Naive B cell (primary cell): ENCODE data around the gene ETNK2. TPM values are rescaled to one million over a fixed set of nuclear protein-coding genes. Genes with fewer than 3 reads are reported as not detected.

Experiments used
- ATAC-seq, 2 donors: fragments of 150-1000 bp; cut with Tn5 transposase; 2 replicates each; pipeline ENCODE4 v1.10.0; 2021; ENCODE audit warnings: low read depth in 2 of 2, mild to moderate bottlenecking in 2 of 2, moderate library complexity in 2 of 2
- DNase-seq: peaks from one replicate; pipeline ENCODE4 v3.0.0; 2022
- H3K27ac Mint-ChIP-seq, 6 donors: one replicate each; pipeline ENCODE4 v1.8.0; 2020 to 2022; ENCODE audit warnings: mild to moderate bottlenecking in 6 of 6, mixed read lengths in 6 of 6, moderate library complexity in 5 of 6, inconsistent platforms in 2 of 6
- H3K27me3 Mint-ChIP-seq, 3 donors: one replicate each; pipeline ENCODE4 v1.8.0; 2021 to 2022; ENCODE audit warnings: mixed read lengths in 3 of 3, mild to moderate bottlenecking in 1 of 3
- H3K36me3 Mint-ChIP-seq, 2 donors: one replicate each; pipeline ENCODE4 v1.8.0; 2020 to 2022; ENCODE audit warnings: mixed read lengths in 2 of 2, inconsistent platforms in 1 of 2, mild to moderate bottlenecking in 1 of 2
- H3K4me1 Mint-ChIP-seq, 3 donors: one replicate each; pipeline ENCODE4 v1.8.0; 2020 to 2022; ENCODE audit warnings: mixed read lengths in 3 of 3, inconsistent platforms in 1 of 3, mild to moderate bottlenecking in 1 of 3, moderate library complexity in 1 of 3
- H3K4me3 Mint-ChIP-seq, 8 donors: one replicate each; pipeline ENCODE4 v1.8.0; 2020 to 2022; ENCODE audit warnings: mild to moderate bottlenecking in 8 of 8, mixed read lengths in 8 of 8, moderate library complexity in 8 of 8, inconsistent platforms in 2 of 8
- H3K9me3 Mint-ChIP-seq, 7 donors: one replicate each; pipeline ENCODE4 v1.8.0; 2020 to 2022; ENCODE audit warnings: mixed read lengths in 7 of 7, mild to moderate bottlenecking in 5 of 7, inconsistent platforms in 2 of 7, moderate library complexity in 1 of 7
- polyA plus RNA-seq, 6 donors: library from polyadenylated mRNA; unstranded; fragments of 300-500 nt; fragmentation: Illumina TruSeq; gene quantifications; one replicate each; pipeline ENCODE4 v1.2.3, GENCODE V29; 2021; ENCODE audit warnings: low read depth in 6 of 6

The ETNK2 gene
- polyA plus RNA-seq, 6 donors from 2014 or later = 0.18 to 0.99 (median 0.35) TPM; not detected in 2

DNA sequence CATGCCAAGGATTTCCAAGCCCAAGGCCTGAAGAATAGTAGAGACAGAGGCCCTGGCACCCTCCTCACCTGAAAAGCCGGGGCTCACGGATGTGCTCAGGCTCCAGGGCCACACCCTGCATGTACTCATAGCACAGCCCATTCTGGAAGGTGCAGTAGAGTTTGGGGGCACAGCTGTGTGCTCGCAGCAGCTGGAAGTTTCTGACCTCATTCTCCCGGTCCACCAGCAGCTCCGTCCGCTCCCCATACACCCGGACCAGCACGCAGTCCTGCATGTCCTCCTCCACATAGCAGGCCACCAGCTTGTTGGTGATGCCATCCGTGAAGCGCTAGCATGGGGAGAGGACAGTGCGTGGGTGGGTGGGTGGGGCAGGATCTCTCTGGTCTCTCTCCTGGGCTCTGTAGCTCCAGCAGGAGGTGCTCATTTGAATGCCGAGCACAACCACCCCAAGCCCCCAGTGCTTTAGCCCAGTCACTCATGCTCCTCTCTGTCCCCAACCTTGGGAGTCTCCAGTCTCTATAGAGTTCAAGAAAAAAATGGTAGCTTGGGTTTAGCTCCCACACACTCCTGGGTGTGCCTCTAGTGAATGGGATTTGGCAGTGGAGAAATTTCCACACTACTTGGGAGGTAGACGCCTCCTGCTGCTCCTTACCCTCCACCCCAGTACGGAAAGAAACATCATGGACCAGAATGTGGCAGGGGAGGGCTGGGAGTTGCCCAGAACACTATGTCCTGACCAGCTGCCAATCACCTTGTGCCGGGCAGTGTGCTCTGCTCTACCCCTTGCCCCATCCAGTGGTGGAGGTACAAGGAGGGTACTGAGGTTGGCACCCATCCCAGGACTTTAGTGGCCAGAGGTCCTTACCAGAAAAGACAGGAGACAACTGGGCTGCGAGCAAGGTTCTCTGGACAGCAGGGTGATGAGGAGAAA, 1.9 kb downstream of the ETNK2 start:
- DNase-seq (no peak), ATAC-seq (no peak)
- Mint-ChIP-seq H3K27me3 (peaks cover 14 to 43% (median 18%) of the 10 kb centered on the region in 3 donors), H3K4me1 (peaks cover 0 to 9% (median 3%) of the 10 kb centered on the region in 3 donors), H3K9me3 (no peaks in the 10 kb centered on the region), H3K36me3 (no peaks in the 10 kb centered on the region), H3K4me3 (peak overlapping the region; percentile 64 to 85 (median 77)), H3K27ac (peak overlapping the region in 1 of 6 donors; percentile 30)

DNA sequence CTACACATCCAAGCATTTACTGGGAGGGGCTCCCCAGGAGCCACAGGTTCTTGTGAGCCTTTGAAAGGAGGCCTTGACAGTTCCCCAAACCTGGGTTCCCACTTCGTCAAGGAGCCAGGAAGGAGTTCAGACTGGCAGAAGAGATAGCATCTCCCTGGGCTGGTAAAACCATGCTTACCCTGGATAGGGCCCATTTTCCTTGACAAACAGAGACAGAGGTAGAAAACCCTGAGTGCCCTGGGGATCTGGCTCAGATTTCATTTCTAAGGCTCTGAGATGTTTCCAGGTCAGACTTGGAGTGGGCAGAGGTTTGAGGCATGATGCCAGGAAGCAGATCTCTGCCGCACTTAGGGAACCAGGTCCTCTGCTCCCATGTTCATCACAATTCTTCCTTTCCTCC, 2.7 kb downstream of the ETNK2 start:
- peaks cover 12 to 35% (median 18%) of the 10 kb centered on the region in 3 donors for H3K27me3 Mint-ChIP-seq
- peaks cover 0 to 9% (median 3%) of the 10 kb centered on the region in 3 donors for H3K4me1 Mint-ChIP-seq
- H3K27ac Mint-ChIP-seq = no peak overlapping the region
- H3K36me3 Mint-ChIP-seq = no peaks in the 10 kb centered on the region
- DNase-seq (no peak), ATAC-seq (no peak)
- no peaks in the 10 kb centered on the region for H3K9me3 Mint-ChIP-seq
- peak overlapping the region in 5 of 8 donors; percentile 22 to 82 (median 36) for H3K4me3 Mint-ChIP-seq

DNA sequence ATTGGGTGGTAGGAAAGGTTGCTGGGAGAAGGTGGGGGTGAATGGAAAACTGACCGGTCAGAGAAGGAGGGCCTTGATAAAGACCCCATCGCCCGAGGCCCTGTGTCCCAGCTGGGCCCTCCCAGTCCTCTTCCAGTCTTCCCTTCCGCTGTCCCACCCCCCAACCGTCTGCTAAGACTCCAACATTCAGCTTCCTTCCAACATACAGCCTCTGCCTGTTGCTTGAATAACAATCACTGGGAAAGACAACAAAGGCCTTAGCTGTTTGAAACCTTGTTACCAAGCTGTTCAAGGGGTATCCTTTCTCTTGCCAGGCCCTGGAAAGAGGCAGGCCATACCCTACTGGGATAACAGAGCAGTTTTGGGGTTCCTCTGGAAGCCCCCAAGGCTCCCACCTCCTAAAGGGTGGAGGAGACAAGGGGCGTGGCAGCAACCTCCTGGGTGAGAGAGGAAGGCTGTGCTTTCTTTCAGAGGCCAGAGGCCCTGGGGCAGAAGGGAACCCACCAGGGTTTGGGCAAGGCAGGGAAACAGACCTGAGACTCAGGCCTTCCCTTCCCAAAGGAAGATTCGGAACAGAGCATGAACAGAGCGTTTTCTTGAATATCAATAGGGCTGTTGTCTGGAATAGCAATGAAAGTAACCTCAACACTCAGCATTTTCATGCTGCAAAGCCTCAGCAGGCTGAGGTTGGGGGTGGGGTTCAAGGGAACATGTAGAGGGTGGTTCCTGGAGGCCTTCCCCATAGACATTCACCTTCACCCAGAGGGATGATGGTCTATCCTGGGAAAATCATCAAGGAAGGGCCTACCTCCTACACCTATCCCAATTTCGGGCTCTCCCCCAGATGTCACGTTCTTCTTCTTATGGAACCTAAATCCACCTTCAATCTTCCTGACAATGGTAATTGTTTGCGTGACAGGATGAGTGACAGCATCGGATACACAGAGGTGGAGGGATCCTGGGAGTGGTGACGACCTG, 4.1 kb downstream of the ETNK2 start:
- peaks cover 0 to 6% (median 0%) of the 10 kb centered on the region in 3 donors for H3K4me1 Mint-ChIP-seq
- DNase-seq = no peak
- H3K27me3 Mint-ChIP-seq = peaks cover 3 to 25% (median 13%) of the 10 kb centered on the region in 3 donors
- H3K4me3 Mint-ChIP-seq = peak overlapping the region in 1 of 8 donors; percentile 6
- H3K36me3 Mint-ChIP-seq = no peaks in the 10 kb centered on the region
- H3K9me3 Mint-ChIP-seq = no peaks in the 10 kb centered on the region
- ATAC-seq = no peak
- peak overlapping the region in 2 of 6 donors; percentile 60 to 65 for H3K27ac Mint-ChIP-seq

DNA sequence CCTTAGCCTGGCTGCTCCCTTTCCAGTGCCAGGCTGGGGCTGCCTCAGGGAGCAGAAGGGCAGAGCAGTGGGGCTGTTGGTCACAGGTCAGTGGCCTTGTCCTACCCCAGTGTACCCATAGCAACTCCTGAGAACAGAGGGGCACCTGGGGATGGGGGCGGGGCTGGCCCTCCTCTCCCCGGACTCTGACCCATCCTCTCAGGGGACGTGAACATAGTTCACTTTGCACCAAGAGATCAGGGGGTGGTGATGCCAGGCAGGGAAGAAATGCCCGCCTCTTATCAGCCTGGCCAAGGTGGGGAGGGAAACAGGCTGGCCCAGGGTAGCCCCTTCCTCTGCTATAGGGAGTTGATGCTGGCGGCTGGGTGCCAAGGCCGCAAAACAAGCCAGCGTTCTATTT, 4.9 kb downstream of the ETNK2 start:
- H3K36me3 Mint-ChIP-seq = no peaks in the 10 kb centered on the region
- H3K4me3 Mint-ChIP-seq = no peak overlapping the region
- peaks cover 0 to 1% (median 0%) of the 10 kb centered on the region in 3 donors for H3K4me1 Mint-ChIP-seq
- H3K27me3 Mint-ChIP-seq = peaks cover 3 to 19% (median 18%) of the 10 kb centered on the region in 3 donors
- H3K27ac Mint-ChIP-seq = no peak overlapping the region
- no peaks in the 10 kb centered on the region for H3K9me3 Mint-ChIP-seq
- ATAC-seq (no peak), DNase-seq (no peak)

DNA sequence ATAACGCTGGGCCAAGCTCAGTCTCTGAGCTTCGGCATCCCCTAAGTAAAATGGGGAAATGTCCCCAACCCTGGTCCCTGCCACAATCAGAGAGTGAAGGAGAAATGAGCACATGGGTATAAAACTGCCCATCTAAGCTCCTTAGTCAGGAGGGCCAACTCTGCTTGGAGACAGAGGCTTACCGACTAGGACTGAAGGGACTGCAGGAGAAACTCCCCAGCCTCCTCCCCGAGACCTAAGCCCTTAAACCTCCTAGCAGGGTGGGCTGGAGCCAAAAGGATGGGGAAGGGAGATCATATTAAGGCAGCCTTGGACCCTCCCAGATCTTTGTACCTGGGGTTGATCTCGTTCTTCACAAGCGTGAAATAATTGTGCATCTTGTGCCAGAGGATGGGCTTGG, 5.5 kb downstream of the ETNK2 start:
- H3K4me3 Mint-ChIP-seq = no peak overlapping the region
- no peak for ATAC-seq
- H3K9me3 Mint-ChIP-seq = no peaks in the 10 kb centered on the region

DNA sequence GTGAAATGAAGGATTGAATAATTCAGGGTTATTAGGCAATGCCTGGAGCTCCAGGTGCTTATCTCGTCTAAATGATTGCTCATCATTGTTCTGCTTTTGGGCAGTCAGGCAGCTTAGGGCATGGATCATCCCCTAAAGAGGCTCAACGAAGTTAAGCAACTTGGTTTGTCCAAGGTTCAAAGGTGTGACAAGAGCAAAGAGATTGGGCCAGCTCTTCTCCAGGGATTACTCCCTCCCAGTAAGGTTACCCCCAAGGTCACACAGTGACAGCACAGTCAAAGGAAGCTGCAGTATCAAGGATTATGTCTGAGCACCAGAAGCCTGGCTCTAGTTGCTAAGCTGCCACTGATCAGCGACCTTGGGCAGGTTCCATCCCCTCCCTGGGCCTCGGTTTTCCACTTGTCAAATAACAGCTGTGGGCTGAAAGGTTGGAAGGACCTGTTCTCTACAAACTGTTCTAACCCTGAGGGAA, 6.8 kb downstream of the ETNK2 start:
- Mint-ChIP-seq H3K4me3 (no peak overlapping the region), H3K27me3 (peaks cover 1 to 26% (median 16%) of the 10 kb centered on the region in 3 donors), H3K4me1 (no peaks in the 10 kb centered on the region), H3K27ac (no peak overlapping the region), H3K36me3 (no peaks in the 10 kb centered on the region), H3K9me3 (no peaks in the 10 kb centered on the region)
- no peak for DNase-seq
- ATAC-seq = no peak

More for the DNA sequence above, 5.5 kb downstream of the ETNK2 start:
- H3K36me3 Mint-ChIP-seq = no peaks in the 10 kb centered on the region
- no peak for DNase-seq
- no peak overlapping the region for H3K27ac Mint-ChIP-seq
- peaks cover 3 to 24% (median 23%) of the 10 kb centered on the region in 3 donors for H3K27me3 Mint-ChIP-seq
- peaks cover 0 to 1% (median 0%) of the 10 kb centered on the region in 3 donors for H3K4me1 Mint-ChIP-seq

DNA sequence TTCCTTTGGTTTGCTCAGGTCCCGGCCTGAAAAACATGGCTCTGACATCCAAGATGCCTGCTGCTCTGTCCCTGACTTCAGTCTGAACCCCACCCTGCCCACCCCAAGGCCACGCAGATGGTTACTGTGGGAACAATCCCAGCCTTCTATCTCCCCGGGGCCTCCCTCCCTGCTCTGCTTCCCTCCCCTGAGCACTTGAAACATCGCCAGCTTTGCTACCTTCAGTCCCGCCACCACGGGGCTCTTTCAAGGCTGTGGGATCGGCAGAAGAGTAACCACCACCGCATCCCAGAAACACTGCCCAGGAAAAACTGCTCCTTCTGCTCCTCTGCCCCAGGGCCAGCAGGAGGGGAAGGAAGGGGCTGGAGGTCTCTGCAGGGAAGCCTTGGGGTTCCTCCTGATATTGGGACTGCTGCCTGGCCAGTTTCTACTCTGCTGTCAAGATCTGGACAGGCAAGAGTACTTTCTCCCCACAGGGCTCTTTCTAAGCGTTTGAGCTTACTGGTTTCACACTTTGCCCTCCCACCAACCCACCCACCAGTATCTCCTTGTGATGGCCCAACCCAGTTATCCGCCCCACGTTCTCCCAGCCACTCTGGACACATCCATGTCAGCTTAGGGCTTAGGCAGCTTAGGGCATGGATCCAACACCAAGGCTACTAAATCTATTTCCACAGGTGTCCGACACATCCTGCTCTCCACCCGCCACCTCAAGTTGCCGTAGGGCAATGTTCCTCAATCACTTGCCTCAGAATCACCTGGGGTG, 8.4 kb downstream of the ETNK2 start:
- Mint-ChIP-seq H3K4me1 (no peaks in the 10 kb centered on the region), H3K36me3 (no peaks in the 10 kb centered on the region), H3K9me3 (no peaks in the 10 kb centered on the region), H3K4me3 (no peak overlapping the region), H3K27ac (no peak overlapping the region), H3K27me3 (peaks cover 0 to 33% (median 14%) of the 10 kb centered on the region in 3 donors)
- ATAC-seq (no peak), DNase-seq (no peak)

DNA sequence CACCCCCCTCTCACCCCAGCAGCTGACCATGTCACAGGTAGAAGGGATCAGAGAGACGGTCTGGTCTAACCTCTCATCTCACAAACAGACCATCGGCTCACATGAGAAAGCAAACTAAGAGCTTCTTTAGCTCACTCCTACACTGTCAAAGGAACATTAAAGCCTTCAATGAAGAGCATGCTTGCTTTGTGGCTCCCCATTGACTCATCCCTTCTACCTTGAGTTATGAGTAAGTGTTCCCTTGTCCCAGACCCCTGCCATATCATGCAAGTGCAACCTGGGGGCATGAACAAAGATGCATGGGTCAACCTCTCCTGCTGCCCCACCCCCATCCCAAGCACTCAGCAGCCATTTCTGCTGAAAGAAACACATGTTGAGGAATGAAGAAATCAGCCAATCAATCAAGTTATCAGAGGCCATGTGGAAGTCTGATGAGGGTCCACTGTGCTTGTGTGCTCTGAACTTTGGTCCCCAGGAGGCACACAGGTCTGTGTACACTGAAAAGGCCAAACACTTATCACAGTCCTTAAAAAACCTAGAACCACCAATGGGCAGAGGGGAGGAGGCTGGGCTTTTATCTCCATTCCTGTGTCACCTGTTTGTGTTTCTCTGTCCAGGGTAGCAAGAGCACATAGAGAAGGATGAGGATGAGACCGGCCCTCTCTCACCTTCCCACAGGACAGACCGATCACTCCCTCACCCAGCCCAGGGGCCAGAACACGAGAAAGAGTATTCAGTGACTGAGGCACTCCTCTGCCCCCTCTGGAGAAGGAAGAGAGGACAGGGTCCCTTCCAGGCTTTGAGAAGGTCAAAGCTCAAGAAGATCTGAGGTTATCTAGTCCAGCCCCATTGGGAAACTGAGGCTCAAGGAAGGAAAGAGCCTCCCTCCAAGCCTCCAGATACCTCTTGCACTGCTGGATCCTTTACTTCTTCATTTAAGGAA, 9.5 kb downstream of the ETNK2 start:
- ATAC-seq = no peak
- Mint-ChIP-seq H3K4me1 (no peaks in the 10 kb centered on the region), H3K4me3 (no peak overlapping the region), H3K27ac (no peak overlapping the region), H3K36me3 (no peaks in the 10 kb centered on the region), H3K27me3 (peaks cover 0 to 34% (median 14%) of the 10 kb centered on the region in 3 donors), H3K9me3 (no peaks in the 10 kb centered on the region)
- no peak for DNase-seq

DNA sequence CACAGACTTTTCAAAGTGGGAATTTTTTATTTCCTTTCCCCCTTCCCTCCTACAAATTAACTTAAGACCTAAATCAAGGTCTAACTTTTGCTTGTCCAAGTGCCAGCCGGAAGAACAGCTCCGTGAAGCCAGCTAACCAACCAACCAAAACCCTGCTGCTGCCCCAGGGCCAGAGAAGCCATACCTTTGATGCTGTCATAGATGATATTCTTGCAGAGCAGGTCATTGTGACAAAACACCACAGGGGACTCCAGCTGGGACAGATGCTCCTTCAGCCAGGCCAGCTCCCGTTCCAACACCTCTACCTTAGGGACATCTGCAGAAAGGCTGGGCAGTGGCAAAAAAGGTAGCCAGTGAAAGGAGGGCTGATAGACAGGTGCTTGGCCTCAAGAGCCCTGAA, 10.7 kb downstream of the ETNK2 start:
- H3K9me3 Mint-ChIP-seq = no peaks in the 10 kb centered on the region
- H3K4me3 Mint-ChIP-seq = no peak overlapping the region
- H3K27ac Mint-ChIP-seq = no peak overlapping the region
- no peaks in the 10 kb centered on the region for H3K36me3 Mint-ChIP-seq
- no peaks in the 10 kb centered on the region for H3K4me1 Mint-ChIP-seq
- peaks cover 0 to 34% (median 14%) of the 10 kb centered on the region in 3 donors for H3K27me3 Mint-ChIP-seq
- no peak for ATAC-seq
- DNase-seq = no peak

DNA sequence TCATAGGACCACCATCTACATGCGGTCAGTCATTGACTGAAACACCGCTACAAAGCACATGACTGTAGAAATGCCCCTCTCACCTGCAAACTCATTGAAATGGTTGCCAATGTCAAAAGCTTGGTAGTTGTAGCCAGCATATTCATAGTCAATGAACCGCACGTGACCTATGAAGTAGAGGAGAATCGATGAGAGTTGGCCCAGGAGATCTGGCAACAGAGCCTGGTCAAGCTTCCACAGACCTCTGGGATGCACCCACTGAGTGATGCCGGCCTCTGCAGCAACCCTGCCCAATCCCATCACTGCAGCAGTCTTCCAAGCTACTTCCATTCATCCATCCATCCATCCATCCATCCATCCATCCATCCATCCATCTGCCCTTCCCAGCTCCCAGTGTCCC, 11.9 kb downstream of the ETNK2 start:
- ATAC-seq = no peak
- Mint-ChIP-seq H3K36me3 (no peaks in the 10 kb centered on the region), H3K4me3 (no peak overlapping the region), H3K9me3 (no peaks in the 10 kb centered on the region), H3K4me1 (no peaks in the 10 kb centered on the region), H3K27ac (no peak overlapping the region), H3K27me3 (peaks cover 0 to 38% (median 7%) of the 10 kb centered on the region in 3 donors)
- DNase-seq = no peak

DNA sequence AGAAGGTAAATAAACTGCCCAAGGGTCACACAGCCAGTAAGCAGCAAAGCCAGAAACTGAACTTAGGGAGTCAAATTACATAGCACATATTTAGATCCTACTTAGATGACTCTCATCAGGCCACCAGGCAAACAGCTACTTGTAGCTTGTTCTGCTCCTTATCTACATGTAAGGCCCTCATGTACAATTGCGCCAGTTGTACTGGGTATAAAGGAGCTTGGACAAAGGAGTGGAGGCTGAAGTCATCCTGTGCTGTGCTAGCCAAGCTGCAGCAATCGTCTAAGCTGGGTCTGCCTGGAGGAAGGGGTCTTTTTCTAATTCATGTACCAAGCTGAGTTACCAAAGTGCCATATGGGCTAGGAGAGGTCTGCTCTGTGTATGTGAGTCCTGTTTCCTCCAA, 12.8 kb downstream of the ETNK2 start:
- Mint-ChIP-seq H3K4me1 (no peaks in the 10 kb centered on the region), H3K9me3 (no peaks in the 10 kb centered on the region), H3K36me3 (no peaks in the 10 kb centered on the region), H3K27me3 (peaks cover 0 to 29% (median 7%) of the 10 kb centered on the region in 3 donors), H3K27ac (peak overlapping the region in 1 of 6 donors; percentile 41), H3K4me3 (no peak overlapping the region)
- DNase-seq (no peak), ATAC-seq (no peak)

DNA sequence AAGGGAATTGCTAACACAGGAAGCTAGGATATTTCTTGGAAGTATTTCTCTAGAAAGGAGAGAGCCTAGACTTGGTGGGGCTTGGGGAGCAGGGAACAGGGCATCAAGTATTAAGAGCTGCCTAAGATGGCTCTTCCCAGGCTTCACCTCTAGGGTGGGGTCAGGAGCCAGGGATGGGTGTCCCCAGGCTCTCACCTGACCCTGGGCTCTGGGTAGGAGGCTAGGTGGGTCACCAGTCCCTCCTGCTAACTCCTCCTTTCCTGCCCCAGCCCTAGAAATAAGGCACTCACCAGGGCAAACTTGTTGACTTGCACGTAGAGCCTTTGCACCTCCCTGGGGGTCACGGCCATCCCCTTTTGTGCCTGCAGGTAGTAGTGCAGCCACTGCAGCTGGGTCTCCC, 15.0 kb downstream of the ETNK2 start:
- Mint-ChIP-seq H3K27ac (no peak overlapping the region), H3K36me3 (no peaks in the 10 kb centered on the region), H3K4me3 (no peak overlapping the region), H3K27me3 (peaks cover 0 to 20% (median 7%) of the 10 kb centered on the region in 3 donors), H3K4me1 (no peaks in the 10 kb centered on the region), H3K9me3 (no peaks in the 10 kb centered on the region)
- DNase-seq = no peak
- ATAC-seq = no peak
